HEK293 (cell line): ENCODE results near the gene PLA2G4E.
A peak's percentile ranks its signal among the peaks of the same experiment; 100 is the strongest.

ENCODE experiments used
- CTCF ChIA-PET: fragments of 350-600 bp; formaldehyde crosslinking; extraction: SDS; loops from one replicate; lab custom pipeline; 2021; ENCODE audit warnings: antibody characterized with exemption; lab: Yijun Ruan, JAX
- POLR2A ChIA-PET: fragments of 300-600 bp; formaldehyde crosslinking; extraction: SDS; loops from one replicate; lab custom pipeline; 2020; ENCODE audit warnings: antibody characterized with exemption, inconsistent platforms; lab: Yijun Ruan, JAX
- H3K27ac ChIP-seq: fragments of 200-500 bp; sonication (Bioruptor generic); 2 replicates; pipeline ENCODE4 v1.5.1; 2014; ENCODE audit warnings: low read depth, low read length, control low read depth, inconsistent platforms; ENCODE audit errors: extremely low read depth
- H3K36me3 ChIP-seq, 2 experiments: fragments of 200-500 bp in 1 of 2; sonication (Bioruptor generic) in 1 of 2; 1 replicate in 1 of 2; 2 replicates in 1 of 2; pipeline ENCODE4 v1.5.1; 2014 to 2017; ENCODE audit warnings: inconsistent platforms in 2 of 2, low read length in 2 of 2; ENCODE audit not compliant: control insufficient read depth in 2 of 2, insufficient read depth in 1 of 2
- H3K4me1 ChIP-seq: fragments of 200-500 bp; sonication (Bioruptor generic); 2 replicates; pipeline ENCODE4 v1.5.1; 2014; ENCODE audit warnings: mild to moderate bottlenecking, low read length, inconsistent platforms; ENCODE audit not compliant: control insufficient read depth, insufficient read depth
- H3K4me3 ChIP-seq: 2 replicates; pipeline ENCODE4 v1.5.1; 2011; ENCODE audit warnings: low read depth, mild to moderate bottlenecking, control low read depth, low read length, moderate library complexity
- H3K9me3 ChIP-seq: fragments of 200-500 bp; sonication (Bioruptor generic); 2 replicates; pipeline ENCODE4 v1.5.1; 2014; ENCODE audit warnings: low read depth, low read length, inconsistent platforms; ENCODE audit not compliant: control insufficient read depth, insufficient read depth
- BCL6B ChIP-seq: fragments of 450-650 bp; formaldehyde crosslinking; IDR thresholded peaks from 2 replicates; pipeline ENCODE4 v1.5.1; 2017; ENCODE audit warnings: missing biosample characterization, missing genetic modification characterization
- HOXC10 ChIP-seq: sonication (generic); formaldehyde crosslinking; IDR thresholded peaks from 2 replicates; pipeline ENCODE4 v1.8.1; 2023; ENCODE audit warnings: mild to moderate bottlenecking, missing genetic modification reagents
- IKZF3 ChIP-seq: fragments of 450-650 bp; IDR thresholded peaks from 2 replicates; pipeline ENCODE4 v1.5.0; 2018; ENCODE audit warnings: missing biosample characterization, mild to moderate bottlenecking, missing genetic modification characterization, moderate library complexity
- MYNN ChIP-seq: fragments of 450-650 bp; formaldehyde crosslinking; IDR thresholded peaks from 2 replicates; pipeline ENCODE4 v1.5.1; 2016; ENCODE audit warnings: missing biosample characterization, missing genetic modification characterization, borderline replicate concordance
- OSR2 ChIP-seq: fragments of 450-650 bp; formaldehyde crosslinking; IDR thresholded peaks from 2 replicates; pipeline ENCODE4 v1.5.1; 2016; ENCODE audit warnings: missing biosample characterization, missing genetic modification characterization
- SETDB1 ChIP-seq: IDR thresholded peaks from one replicate; pipeline ENCODE4 v1.6.1; 2017; ENCODE audit warnings: mild to moderate bottlenecking, low read length, moderate library complexity, mixed read lengths; ENCODE audit not compliant: insufficient read length
- SP3 ChIP-seq: fragments of 450-650 bp; formaldehyde crosslinking; IDR thresholded peaks from 2 replicates; pipeline ENCODE4 v1.5.1; 2016; ENCODE audit warnings: missing biosample characterization, missing genetic modification characterization
- TRIM28 ChIP-seq: IDR thresholded peaks from 2 replicates; pipeline ENCODE4 v1.6.1; 2011; ENCODE audit warnings: low read length, control low read depth, borderline replicate concordance
- ZBTB21 ChIP-seq: fragments of 450-650 bp; formaldehyde crosslinking; IDR thresholded peaks from 2 replicates; pipeline ENCODE4 v1.5.1; 2017; ENCODE audit warnings: missing biosample characterization, missing genetic modification characterization
- ZBTB8A ChIP-seq: fragments of 450-650 bp; formaldehyde crosslinking; IDR thresholded peaks from 2 replicates; pipeline ENCODE4 v1.5.1; 2016; ENCODE audit warnings: missing biosample characterization, missing genetic modification characterization
- ZFHX2 ChIP-seq: fragments of 450-650 bp; formaldehyde crosslinking; conservative IDR thresholded peaks from 2 replicates; pipeline ENCODE4 v1.5.1; 2016; ENCODE audit warnings: missing biosample characterization, missing genetic modification characterization
- ZNF146 ChIP-seq: fragments of 450-650 bp; formaldehyde crosslinking; IDR thresholded peaks from 2 replicates; pipeline ENCODE4 v1.5.1; 2016; ENCODE audit warnings: missing biosample characterization, missing genetic modification characterization
- ZNF174 ChIP-seq: fragments of 450-650 bp; formaldehyde crosslinking; IDR thresholded peaks from 2 replicates; pipeline ENCODE4 v1.5.0; 2017; ENCODE audit warnings: missing biosample characterization, mild to moderate bottlenecking, missing genetic modification characterization
- ZNF2 ChIP-seq: fragments of 450-650 bp; formaldehyde crosslinking; IDR thresholded peaks from 2 replicates; pipeline ENCODE4 v1.5.1; 2016; ENCODE audit warnings: missing biosample characterization, missing genetic modification characterization
- ZNF23 ChIP-seq: fragments of 450-650 bp; formaldehyde crosslinking; IDR thresholded peaks from 2 replicates; pipeline ENCODE4 v1.5.1; 2016; ENCODE audit warnings: missing biosample characterization, missing genetic modification characterization, borderline replicate concordance
- ZNF280C ChIP-seq: fragments of 450-650 bp; formaldehyde crosslinking; IDR thresholded peaks from 2 replicates; pipeline ENCODE4 v1.5.1; 2016; ENCODE audit warnings: missing biosample characterization, missing genetic modification characterization
- ZNF335 ChIP-seq: fragments of 450-650 bp; formaldehyde crosslinking; conservative IDR thresholded peaks from 2 replicates; pipeline ENCODE4 v1.5.1; 2016; ENCODE audit warnings: missing biosample characterization, missing genetic modification characterization
- ZNF354C ChIP-seq: fragments of 450-650 bp; formaldehyde crosslinking; IDR thresholded peaks from 2 replicates; pipeline ENCODE4 v1.5.1; 2016; ENCODE audit warnings: missing biosample characterization, missing genetic modification characterization, low read depth, borderline replicate concordance
- ZNF366 ChIP-seq: fragments of 450-650 bp; formaldehyde crosslinking; conservative IDR thresholded peaks from 2 replicates; pipeline ENCODE4 v1.5.1; 2016; ENCODE audit warnings: missing biosample characterization, missing genetic modification characterization
- ZNF416 ChIP-seq: fragments of 450-650 bp; formaldehyde crosslinking; IDR thresholded peaks from 2 replicates; pipeline ENCODE4 v1.5.1; 2016; ENCODE audit warnings: missing biosample characterization, missing genetic modification characterization
- ZNF510 ChIP-seq: fragments of 450-650 bp; formaldehyde crosslinking; IDR thresholded peaks from 2 replicates; pipeline ENCODE4 v1.5.1; 2018; ENCODE audit warnings: mild to moderate bottlenecking, missing genetic modification characterization, missing biosample characterization; ENCODE audit not compliant: insufficient replicate concordance
- ZNF521 ChIP-seq: fragments of 450-650 bp; formaldehyde crosslinking; IDR thresholded peaks from 2 replicates; pipeline ENCODE4 v1.5.1; 2017; ENCODE audit warnings: missing biosample characterization, mild to moderate bottlenecking, missing genetic modification characterization
- ZNF548 ChIP-seq: fragments of 450-650 bp; formaldehyde crosslinking; IDR thresholded peaks from 2 replicates; pipeline ENCODE4 v1.5.1; 2016; ENCODE audit warnings: missing biosample characterization, missing genetic modification characterization
- ZNF558 ChIP-seq: fragments of 450-650 bp; formaldehyde crosslinking; IDR thresholded peaks from 2 replicates; pipeline ENCODE4 v1.5.1; 2016; ENCODE audit warnings: missing biosample characterization, missing genetic modification characterization
- ZNF560 ChIP-seq: fragments of 450-650 bp; formaldehyde crosslinking; IDR thresholded peaks from 2 replicates; pipeline ENCODE4 v1.5.1; 2017; ENCODE audit warnings: missing biosample characterization, missing genetic modification characterization, borderline replicate concordance
- ZNF664 ChIP-seq: fragments of 450-650 bp; formaldehyde crosslinking; IDR thresholded peaks from 2 replicates; pipeline ENCODE4 v1.5.1; 2016; ENCODE audit warnings: missing biosample characterization, missing genetic modification characterization
- ZNF670 ChIP-seq: fragments of 450-650 bp; formaldehyde crosslinking; IDR thresholded peaks from 2 replicates; pipeline ENCODE4 v1.5.1; 2016; ENCODE audit warnings: missing biosample characterization, missing genetic modification characterization, low read depth
- ZNF792 ChIP-seq: fragments of 450-650 bp; formaldehyde crosslinking; IDR thresholded peaks from 2 replicates; pipeline ENCODE4 v1.5.1; 2016; ENCODE audit warnings: missing biosample characterization, missing genetic modification characterization
- ZSCAN16 ChIP-seq: fragments of 450-650 bp; formaldehyde crosslinking; IDR thresholded peaks from 2 replicates; pipeline ENCODE4 v1.5.1; 2016; ENCODE audit warnings: missing biosample characterization, missing genetic modification characterization
- TF ChIP-seq, protein P1 (sequence below): fragments of 450-650 bp; formaldehyde crosslinking; IDR thresholded peaks from 2 replicates; pipeline ENCODE4 v1.5.1; 2016; ENCODE audit warnings: missing biosample characterization, missing genetic modification characterization

PLA2G4E gene

DNA sequence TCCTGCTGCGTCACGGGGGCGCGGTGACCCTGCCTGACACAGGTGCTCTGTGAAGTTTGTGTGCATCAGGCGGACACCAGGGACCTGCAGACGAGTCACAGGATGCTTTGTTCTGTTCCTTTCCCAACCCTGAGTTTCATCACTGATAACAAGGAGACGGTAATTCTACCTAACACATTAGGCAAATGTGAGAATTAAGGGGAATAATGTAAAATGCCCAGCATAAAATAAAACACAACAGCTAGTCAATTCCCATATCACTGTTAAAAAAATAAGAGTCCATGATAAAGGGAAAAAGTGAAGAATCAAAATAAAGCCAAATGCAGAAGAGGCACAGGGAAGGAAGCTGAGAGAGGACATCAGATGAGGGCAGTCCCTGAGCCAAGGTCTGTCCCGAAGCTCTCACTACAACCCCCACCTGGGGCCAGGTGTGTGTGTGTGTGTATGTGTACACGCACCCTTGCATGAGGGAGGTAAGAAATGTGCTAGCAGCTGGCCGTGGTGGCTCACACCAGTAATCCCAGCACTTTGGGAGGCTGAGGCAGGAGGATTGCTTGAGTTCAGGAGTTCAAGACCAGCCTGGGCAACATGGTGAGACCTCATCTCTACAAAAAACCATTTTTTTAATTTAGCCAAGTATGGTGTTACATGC is 46.0 kb upstream of the PLA2G4E start:
- Histone ChIP-seq H3K4me1 (no peaks in the 10 kb centered on the region), H3K27ac (no peak overlapping the region), H3K36me3 (no peaks in the 10 kb centered on the region), H3K4me3 (no peak overlapping the region), H3K9me3 (no peaks in the 10 kb centered on the region)
- peak; percentile 48; the same call in 1 of the 2 replicates for TF ChIP-seq ZNF335
- no peak for TF ChIP-seq ZNF521 (tag by site-specific recombination)
- TF ChIP-seq ZNF510 (tag by site-specific recombination) = no peak
- no peak for TF ChIP-seq ZNF792 (tag by site-specific recombination)
- no peak for TF ChIP-seq ZFHX2 (tag by site-specific recombination)
- TF ChIP-seq ZNF670 (tag by site-specific recombination) = no peak
- no peak for TF ChIP-seq ZNF558
- ChIA-PET POLR2A (no interaction called here), CTCF (interaction anchor here (0.6 to 3.2 kb wide), 10 partner anchors 11 to 403 kb away, joined by 3 to 14 read pairs (median 4); no protein-coding TSS in a partner anchor)

DNA sequence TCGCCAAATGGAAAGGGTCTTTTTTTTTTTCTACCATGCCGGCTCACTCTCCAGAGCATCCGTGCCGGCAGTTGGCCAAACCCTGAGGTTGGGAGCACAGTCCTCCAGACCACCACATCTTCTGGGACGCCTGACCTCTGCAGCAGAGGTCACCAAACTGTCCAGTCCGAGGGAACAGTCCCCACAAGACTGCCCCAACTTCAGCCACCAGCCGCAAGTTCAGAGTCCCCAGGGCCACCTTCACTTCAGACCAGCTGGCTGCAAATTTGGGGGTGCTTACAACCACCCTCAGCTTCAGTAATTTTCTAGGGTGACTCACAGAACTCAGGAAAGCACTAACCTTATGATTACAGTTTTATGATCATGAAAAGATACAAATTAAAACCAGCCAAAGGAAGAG is 44.6 kb upstream of the PLA2G4E start:
- ChIA-PET CTCF (interaction anchor here (0.6 to 3.5 kb wide), 12 partner anchors 13 to 478 kb away, joined by 3 to 18 read pairs (median 6); no protein-coding TSS in a partner anchor), POLR2A (no interaction called here)
- H3K9me3 ChIP-seq = no peaks in the 10 kb centered on the region
- H3K4me1 ChIP-seq = no peaks in the 10 kb centered on the region
- no peak for TF ChIP-seq SP3 (tag by site-specific recombination)
- TF ChIP-seq ZNF354C (tag by site-specific recombination) = no peak
- no peak for TF ChIP-seq ZSCAN16 (tag by site-specific recombination)
- no peak for TF ChIP-seq OSR2 (tag by site-specific recombination)
- TF ChIP-seq TRIM28 = no peak
- TF ChIP-seq, protein P1, sequence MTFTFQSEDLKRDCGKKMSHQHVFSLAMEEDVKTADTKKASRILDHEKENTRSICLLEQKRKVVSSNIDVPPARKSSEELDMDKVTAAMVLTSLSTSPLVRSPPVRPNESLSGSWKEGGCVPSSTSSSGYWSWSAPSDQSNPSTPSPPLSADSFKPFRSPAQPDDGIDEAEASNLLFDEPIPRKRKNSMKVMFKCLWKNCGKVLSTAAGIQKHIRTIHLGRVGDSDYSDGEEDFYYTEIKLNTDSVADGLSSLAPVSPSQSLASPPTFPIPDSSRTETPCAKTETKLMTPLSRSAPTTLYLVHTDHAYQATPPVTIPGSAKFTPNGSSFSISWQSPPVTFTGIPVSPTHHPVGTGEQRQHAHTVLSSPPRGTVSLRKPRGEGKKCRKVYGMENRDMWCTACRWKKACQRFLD (tag by site-specific recombination) = no peak
- no peak for TF ChIP-seq ZNF560
- TF ChIP-seq BCL6B (tag by site-specific recombination) = no peak
- TF ChIP-seq ZNF174 (tag by site-specific recombination) = no peak
- H3K4me3 ChIP-seq = no peak overlapping the region
- no peak overlapping the region for H3K27ac ChIP-seq
- H3K36me3 ChIP-seq = no peaks in the 10 kb centered on the region

- no peaks in the 10 kb centered on the region for H3K36me3 ChIP-seq
- no peak overlapping the region for H3K27ac ChIP-seq
- no peaks in the 10 kb centered on the region for H3K4me1 ChIP-seq
- H3K4me3 ChIP-seq = no peak overlapping the region
- ChIA-PET POLR2A (no interaction called here), CTCF (interaction anchor here (0.6 to 3.5 kb wide), 9 partner anchors 13 to 478 kb away, joined by 3 to 18 read pairs (median 5); no protein-coding TSS in a partner anchor)
- H3K9me3 ChIP-seq = no peaks in the 10 kb centered on the region
- TF ChIP-seq ZBTB21 (tag by site-specific recombination) (no peak), MYNN (tag by site-specific recombination) (no peak), ZNF2 (tag by site-specific recombination) (no peak), ZBTB8A (no peak), ZNF280C (tag by site-specific recombination) (no peak), ZNF23 (tag by site-specific recombination) (no peak), ZNF548 (tag by site-specific recombination) (no peak), ZNF416 (tag by site-specific recombination) (no peak), ZNF366 (no peak), ZNF174 (tag by site-specific recombination) (no peak), ZNF146 (tag by site-specific recombination) (no peak), HOXC10 (CRISPR knock-in tag) (no peak), SETDB1 (no peak), ZNF664 (tag by site-specific recombination) (no peak), IKZF3 (tag by site-specific recombination) (no peak)
Observed at GRCh38 chr15:42065033-42065432, 44.2 kb upstream of the PLA2G4E start.
